Ovary (tissue), 9 donors: ENCODE measurements around the gene ACSM2A. TPM values are rescaled to one million over a fixed set of nuclear protein-coding genes. Genes with fewer than 3 reads are reported as not detected.
"Not testable (repeated sequence)": the region's sequence is repeated elsewhere in the genome, so short reads cannot be mapped to it uniquely, and the experiment has no call there.

ENCODE experiments used
- DNase-seq, 5 donors: peaks; one replicate each; pipeline ENCODE4 v3.0.0-alpha.2; 2019 to 2020
- H3K27ac ChIP-seq, 2 donors: fragments of 200-600 bp; one replicate each; pipeline versions ENCODE4 v1.5.1 to v1.8.0; 2019 to 2022
- H3K27me3 ChIP-seq: fragments of 200-600 bp; one replicate; pipeline ENCODE4 v1.8.0; 2022
- H3K36me3 ChIP-seq: fragments of 200-600 bp; sonication (generic); one replicate; pipeline ENCODE4 v1.5.1; 2019
- H3K4me1 ChIP-seq: one replicate; pipeline ENCODE4 v1.8.1; 2013; ENCODE audit warnings: mild to moderate bottlenecking, moderate library complexity; ENCODE audit not compliant: insufficient read depth
- H3K4me3 ChIP-seq: fragments of 200-600 bp; sonication (generic); one replicate; pipeline ENCODE4 v1.5.1; 2017
- H3K9me3 ChIP-seq, 2 donors: fragments of 200-600 bp in 1 of 2; sonication (generic) in 1 of 2; one replicate each; pipeline versions ENCODE4 v1.5.1 to v1.8.1; 2013 to 2019; ENCODE audit warnings: mild to moderate bottlenecking in 1 of 2, moderate library complexity in 1 of 2
- EP300 ChIP-seq: sonication (generic); formaldehyde crosslinking; IDR thresholded peaks from one replicate; pipeline ENCODE4 v1.6.1; 2017; ENCODE audit warnings: antibody characterized with exemption
- POLR2A ChIP-seq: fragments of 450-650 bp; IDR thresholded peaks from one replicate; pipeline ENCODE4 v1.6.1; 2017; ENCODE audit warnings: antibody characterized with exemption, mild to moderate bottlenecking, moderate library complexity
- WGBS, 3 donors: extraction: QIAGEN DNeasy Blood & Tissue Kit in 1 of 3; methylation state at CpG; one replicate each; pipeline versions ENCODE4 v1.1.5 to v1.1.7; 2013 to 2017; 5-methylcytosine and 5-hydroxymethylcytosine counted together
- intact Hi-C, 4 donors: fragments of 100-400 bp; cut with DNase I; formaldehyde crosslinking; loops; one replicate each; pipeline versions ENCODE4 v1.11.0 to v1.15.1; 2022 to 2023
- polyA plus RNA-seq, 2 donors: library from polyadenylated mRNA; stranded (reverse); fragments of 200-250 nt in 1 of 2; fragments of 350-450 nt in 1 of 2; fragmentation: Illumina TruSeq in 1 of 2; extraction: RNeasy Lipid Tissue Mini Kit (QIAGEN cat#74804) in 1 of 2; gene quantifications; one replicate each; pipeline ENCODE4 v1.2.3, GENCODE V29; 2013 to 2014
- total RNA-seq, 7 donors: library from RNA; depleted of rRNA in 2 of 7; stranded (reverse); fragments of >200 nt in 2 of 7; fragmentation: NEBNext Ultra II Directional in 3 of 7; extraction: Animal tissue kit (Norgen Biotek cat#: 25700) in 3 of 7; gene quantifications; one replicate each; pipeline versions ENCODE4 v1.1.0 to v1.2.4, GENCODE V29; 2016 to 2023
- TF ChIP-seq, protein P1 (sequence below), 3 donors: fragments of 450-650 bp in 2 of 3; fragments of 200-600 bp in 1 of 3; IDR thresholded peaks; one replicate each; pipeline versions ENCODE4 v1.5.1 to v1.8.0; 2016 to 2022; ENCODE audit warnings: antibody characterized with exemption in 3 of 3, mild to moderate bottlenecking in 1 of 3
- donor health status: DM: no; HTN: no; CAD: no; lungs with moderate emphysema.
- donor health status: DM: no; HTN: no; CAD: no.
- donor health status: Bipolar disorder and iron deficiency.
- donor health status: DM: yes; HTN: yes; CAD: no.
- donor health status: DM: no; HTN: no; CAD: no.
- donor health status: DM: yes; HTN: yes; CAD: no.

Gene ACSM2A
- total and polyA plus RNA-seq, 9 donors, result 0.05 to 0.54 (median 0.30) TPM; not detected in 5

DNA sequence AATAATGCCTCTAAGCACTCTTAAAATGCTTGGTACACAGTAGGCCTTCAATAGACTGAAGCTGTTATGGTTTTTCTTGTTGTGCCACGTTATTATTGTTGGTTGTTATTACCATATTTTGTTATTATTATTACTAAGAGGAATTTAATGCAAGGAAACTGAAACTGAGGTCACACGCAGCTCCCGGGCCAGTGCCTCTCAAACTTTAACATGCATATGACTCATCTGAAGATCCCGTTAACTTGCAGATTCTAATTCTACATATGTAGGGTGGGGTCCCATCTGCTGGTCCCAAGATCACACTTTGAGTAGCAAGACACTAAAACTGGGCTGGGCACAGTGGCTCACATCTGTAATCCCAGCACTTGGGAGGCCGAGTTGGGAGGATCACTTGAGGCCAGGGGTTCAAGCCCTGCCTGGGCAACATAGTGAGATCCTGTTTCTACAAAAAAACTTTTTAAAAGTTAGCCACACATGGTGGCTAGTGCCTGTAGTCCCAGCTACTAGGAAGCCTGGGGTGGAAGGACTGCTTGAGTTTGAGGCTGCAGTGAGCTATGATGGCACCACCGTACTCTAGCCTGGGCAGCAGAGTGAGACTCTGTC, 41.1 kb upstream of the ACSM2A start:
- Histone ChIP-seq H3K4me3 (no peak overlapping the region), H3K27me3 (no peaks in the 10 kb centered on the region), H3K36me3 (no peaks in the 10 kb centered on the region), H3K9me3 (no peaks in the 10 kb centered on the region), H3K4me1 (peaks cover 2% of the 10 kb centered on the region), H3K27ac (no peak overlapping the region)
- intact Hi-C loops, result no loop called here
- no peak for DNase-seq
- 57 to 73% (median 65%) methylated on average over 6 of the region's 6 CpGs for WGBS, 3 donors
- TF ChIP-seq EP300, result no peak
- TF ChIP-seq, protein P1, sequence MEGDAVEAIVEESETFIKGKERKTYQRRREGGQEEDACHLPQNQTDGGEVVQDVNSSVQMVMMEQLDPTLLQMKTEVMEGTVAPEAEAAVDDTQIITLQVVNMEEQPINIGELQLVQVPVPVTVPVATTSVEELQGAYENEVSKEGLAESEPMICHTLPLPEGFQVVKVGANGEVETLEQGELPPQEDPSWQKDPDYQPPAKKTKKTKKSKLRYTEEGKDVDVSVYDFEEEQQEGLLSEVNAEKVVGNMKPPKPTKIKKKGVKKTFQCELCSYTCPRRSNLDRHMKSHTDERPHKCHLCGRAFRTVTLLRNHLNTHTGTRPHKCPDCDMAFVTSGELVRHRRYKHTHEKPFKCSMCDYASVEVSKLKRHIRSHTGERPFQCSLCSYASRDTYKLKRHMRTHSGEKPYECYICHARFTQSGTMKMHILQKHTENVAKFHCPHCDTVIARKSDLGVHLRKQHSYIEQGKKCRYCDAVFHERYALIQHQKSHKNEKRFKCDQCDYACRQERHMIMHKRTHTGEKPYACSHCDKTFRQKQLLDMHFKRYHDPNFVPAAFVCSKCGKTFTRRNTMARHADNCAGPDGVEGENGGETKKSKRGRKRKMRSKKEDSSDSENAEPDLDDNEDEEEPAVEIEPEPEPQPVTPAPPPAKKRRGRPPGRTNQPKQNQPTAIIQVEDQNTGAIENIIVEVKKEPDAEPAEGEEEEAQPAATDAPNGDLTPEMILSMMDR (IDR thresholded peaks at IDR 0.05), result no peak
- no peak for TF ChIP-seq POLR2A

DNA sequence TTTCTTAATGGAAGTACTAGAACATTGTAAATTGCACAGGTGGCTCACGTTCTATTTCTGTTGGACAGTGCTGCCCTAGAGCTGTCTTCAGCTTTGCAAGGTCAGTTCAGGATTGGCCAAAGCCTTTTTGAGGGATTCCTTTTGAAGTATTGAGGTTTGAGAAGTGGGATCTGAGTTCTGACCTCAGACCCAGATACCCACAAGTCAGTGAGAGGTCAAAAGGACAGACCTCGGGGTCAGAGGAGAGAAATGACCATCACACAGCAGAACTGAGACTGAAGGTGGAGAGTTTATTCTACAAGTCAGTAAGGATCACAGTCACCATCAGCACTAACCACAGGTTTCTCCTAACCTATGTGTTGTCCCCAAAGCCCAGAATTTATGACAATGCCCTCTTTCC, 40.3 kb upstream of the ACSM2A start:
- DNase-seq, result no peak
- TF ChIP-seq EP300, result no peak
- no peak for TF ChIP-seq POLR2A
- TF ChIP-seq, protein P1 (IDR thresholded peaks at IDR 0.05), result no peak
- Histone ChIP-seq H3K9me3 (no peaks in the 10 kb centered on the region), H3K4me3 (no peak overlapping the region), H3K36me3 (no peaks in the 10 kb centered on the region), H3K27me3 (no peaks in the 10 kb centered on the region), H3K27ac (no peak overlapping the region), H3K4me1 (peaks cover 2% of the 10 kb centered on the region)
- 80 to 85% (median 83%) methylated on average over 2 of the region's 2 CpGs for WGBS, 3 donors
- intact Hi-C loops, result no loop called here

DNA sequence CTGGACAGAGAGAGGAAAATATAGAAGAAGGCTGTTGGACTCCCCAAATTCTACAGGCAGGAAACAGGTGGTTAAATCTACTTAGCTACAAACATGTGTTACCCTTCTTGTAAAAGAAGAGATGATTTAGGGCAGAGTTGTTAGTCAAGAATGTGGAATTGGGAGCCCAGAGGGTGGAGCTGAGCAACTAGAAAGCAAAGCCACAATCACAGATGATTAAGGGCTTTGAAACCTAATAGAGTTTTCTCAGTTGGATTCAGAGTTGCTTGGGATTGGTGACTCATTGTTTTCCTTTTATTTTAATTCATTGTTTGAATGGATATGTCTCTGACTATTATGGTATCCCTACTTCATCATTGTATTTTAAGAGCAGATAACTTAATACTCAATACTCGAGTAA, 35.8 kb upstream of the ACSM2A start:
- Histone ChIP-seq H3K27ac (no peak overlapping the region), H3K9me3 (no peaks in the 10 kb centered on the region), H3K27me3 (no peaks in the 10 kb centered on the region), H3K36me3 (no peaks in the 10 kb centered on the region), H3K4me1 (no peaks in the 10 kb centered on the region), H3K4me3 (no peak overlapping the region)
- intact Hi-C loops, result no loop called here
- WGBS, 3 donors, result 58 to 72% (median 70%) methylated on average over 1 of the region's 1 CpG
- DNase-seq, result no peak
- TF ChIP-seq, protein P1 (IDR thresholded peaks at IDR 0.05), result no peak
- TF ChIP-seq POLR2A (no peak), EP300 (no peak)

DNA sequence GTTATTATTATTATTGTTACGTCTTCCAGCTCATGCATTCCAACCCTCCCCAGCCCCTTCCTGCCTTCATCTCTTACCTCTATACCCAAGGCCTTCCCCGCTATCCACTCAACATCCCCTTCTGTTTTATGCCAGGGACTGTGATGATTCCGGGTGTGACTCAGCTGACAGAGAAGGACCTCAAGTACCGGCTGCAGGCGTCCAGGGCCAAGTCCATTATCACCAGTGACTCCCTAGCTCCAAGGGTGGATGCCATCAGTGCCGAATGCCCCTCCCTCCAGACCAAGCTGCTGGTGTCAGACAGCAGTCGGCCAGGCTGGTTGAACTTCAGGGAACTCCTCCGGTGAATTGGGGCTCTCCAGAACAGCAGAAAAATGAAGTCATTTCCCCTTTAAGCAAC, 32.2 kb upstream of the ACSM2A start:
- WGBS, 3 donors, result 72 to 74% (median 74%) methylated on average over 8 of the region's 8 CpGs
- H3K4me3 ChIP-seq, H3K27me3 ChIP-seq, intact Hi-C loops, H3K9me3 ChIP-seq, H3K36me3 ChIP-seq, DNase-seq, H3K27ac ChIP-seq, H3K4me1 ChIP-seq: not testable (repeated sequence)

DNA sequence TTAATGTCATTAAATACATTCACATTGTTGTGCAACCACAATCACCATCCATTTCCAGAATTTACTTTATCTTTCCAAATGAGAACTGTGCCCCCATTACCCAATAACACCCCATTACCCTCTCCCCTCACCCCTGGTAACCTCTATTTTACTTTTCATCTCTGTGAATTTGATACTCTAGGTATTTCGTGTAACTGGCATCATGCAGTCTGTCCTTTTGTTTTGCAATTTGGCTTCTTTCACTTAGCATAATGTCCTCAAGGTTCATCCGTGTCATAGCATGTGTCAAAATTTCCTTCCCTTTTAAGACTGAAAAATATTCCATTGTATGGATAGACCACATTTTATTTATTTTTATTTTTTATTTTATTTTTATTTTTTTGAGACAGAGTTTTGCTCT, 29.6 kb upstream of the ACSM2A start:
- H3K27ac ChIP-seq, DNase-seq, H3K9me3 ChIP-seq, H3K36me3 ChIP-seq, H3K4me3 ChIP-seq, intact Hi-C loops, H3K4me1 ChIP-seq, H3K27me3 ChIP-seq: not testable (repeated sequence)
- 70 to 79% (median 75%) methylated on average over 2 of the region's 2 CpGs for WGBS, 3 donors

DNA sequence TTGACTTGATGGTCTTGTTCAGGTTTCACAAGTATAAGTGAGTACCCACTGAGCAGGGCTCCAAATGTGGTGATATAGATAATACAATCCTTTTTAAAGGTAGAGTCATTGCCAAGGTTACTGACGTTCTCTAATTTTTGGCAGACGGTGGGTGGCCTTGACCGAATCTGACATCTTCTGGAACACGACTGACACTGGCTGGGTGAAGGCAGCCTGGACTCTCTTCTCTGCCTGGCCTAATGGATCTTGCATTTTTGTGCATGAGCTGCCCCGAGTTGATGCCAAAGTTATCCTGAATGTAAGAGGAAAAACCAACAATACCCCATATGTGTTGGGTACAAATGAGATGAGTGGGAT, 27.6 kb upstream of the ACSM2A start:
- DNase-seq, H3K4me3 ChIP-seq, intact Hi-C loops, H3K27me3 ChIP-seq, H3K27ac ChIP-seq, H3K36me3 ChIP-seq, H3K4me1 ChIP-seq, H3K9me3 ChIP-seq: not testable (repeated sequence)
- 27 to 37% (median 34%) methylated on average over 5 of the region's 5 CpGs for WGBS, 3 donors
